Astrocyte (in vitro differentiated cells and primary cell): ENCODE data around the gene ACADL.

Experiments
- CTCF ChIP-seq: IDR thresholded peaks from 2 replicates; pipeline ENCODE4 v1.5.1; 2011; ENCODE audit warnings: low read depth, mild to moderate bottlenecking, inconsistent platforms, low read length, moderate library complexity; ENCODE audit not compliant: insufficient read depth
- EZH2 ChIP-seq: IDR thresholded peaks from 2 replicates; pipeline ENCODE4 v1.6.1; 2012; ENCODE audit warnings: mild to moderate bottlenecking, low read length, inconsistent platforms; ENCODE audit not compliant: insufficient read depth

DNA sequence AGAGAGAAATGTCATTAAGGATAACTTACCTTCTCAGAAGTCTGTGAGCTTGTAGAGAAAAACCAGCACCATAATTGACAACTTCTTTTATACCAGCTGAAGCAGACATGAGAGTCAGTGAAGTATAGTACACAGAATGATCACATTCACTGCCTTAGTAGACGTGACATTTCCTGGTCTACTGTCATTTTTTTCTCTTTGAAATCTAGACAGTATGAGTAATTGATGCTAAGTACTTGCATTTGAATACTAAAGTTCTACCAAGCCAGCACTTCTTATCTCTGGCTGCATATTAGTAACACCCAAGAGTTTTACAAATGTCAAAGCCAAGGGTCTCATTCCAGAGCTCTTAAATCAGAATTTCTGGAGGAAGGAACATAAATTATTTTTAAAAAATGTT is 25.4 kb upstream of the ACADL start:
- no peak for TF ChIP-seq CTCF
- TF ChIP-seq EZH2: no peak
